ENCODE results near the gene PTK7.
"Not testable (repeated sequence)": the region's sequence is repeated elsewhere in the genome, so short reads cannot be mapped to it uniquely, and the experiment has no call there.

PTK7 gene

GRCh38 chr6:43075670-43076463 is at the start of gene PTK7:
TSS of gene PTK7 (plus strand) at chr6:43076314. CDS start at chr6:43076489, 175 bp downstream.
- peak; percentile 71 for DNase-seq

- DNase-seq: no peak
These were observed 49.7 kb upstream of the PTK7 start for GRCh38 chr6:43026365-43026764.

- no peak for DNase-seq
These were observed 47.0 kb upstream of the PTK7 start for GRCh38 chr6:43029120-43029519.

GRCh38 chr6:43032326-43032725 is 43.8 kb upstream of the PTK7 start:
- no peak for DNase-seq

- DNase-seq: no peak
These were observed 42.5 kb upstream of the PTK7 start for GRCh38 chr6:43033496-43034189.

- no peak for DNase-seq
These were observed 42.0 kb upstream of the PTK7 start for GRCh38 chr6:43034190-43034525.

GRCh38 chr6:43035495-43036194 is 40.5 kb upstream of the PTK7 start:
- no peak for DNase-seq

- DNase-seq: no peak
These were observed 39.4 kb upstream of the PTK7 start for GRCh38 chr6:43036712-43037111.

- DNase-seq: no peak
These were observed 38.9 kb upstream of the PTK7 start for GRCh38 chr6:43037197-43037596.

- no peak for DNase-seq
These were observed 38.4 kb upstream of the PTK7 start for GRCh38 chr6:43037706-43038105.

- DNase-seq: no peak
These were observed 37.4 kb upstream of the PTK7 start for GRCh38 chr6:43038727-43039126.

- no peak for DNase-seq
These were observed 35.4 kb upstream of the PTK7 start for GRCh38 chr6:43040542-43041257.

GRCh38 chr6:43041475-43041874 is 34.6 kb upstream of the PTK7 start:
- not testable (repeated sequence) for DNase-seq

- DNase-seq: no peak
These were observed 32.8 kb upstream of the PTK7 start for GRCh38 chr6:43043310-43043709.

GRCh38 chr6:43045371-43045930 is 30.7 kb upstream of the PTK7 start:
- no peak for DNase-seq

GRCh38 chr6:43047998-43048397 is 28.1 kb upstream of the PTK7 start:
- DNase-seq: no peak

- DNase-seq: no peak
These were observed 25.1 kb upstream of the PTK7 start for GRCh38 chr6:43050981-43051380.

GRCh38 chr6:43052225-43052841 is 23.8 kb upstream of the PTK7 start:
- no peak for DNase-seq

GRCh38 chr6:43052842-43053544 is 23.1 kb upstream of the PTK7 start:
- DNase-seq: no peak

GRCh38 chr6:43053545-43054205 is 22.4 kb upstream of the PTK7 start, which contains the start of gene CUL7:
TSS of gene CUL7 (minus strand) at chr6:43053851. CDS start at chr6:43052788, 1,063 bp downstream.
- peak; percentile 94 for DNase-seq

Data from DMS79 (cell line).